SK-N-SH (cell line): ENCODE data around the gene PLEKHM3. TPM values are rescaled to one million over a fixed set of nuclear protein-coding genes. Genes with fewer than 3 reads are reported as not detected.

Experiments used
- CTCF ChIA-PET: fragments of 300-600, 350-600 bp; formaldehyde crosslinking; extraction: SDS; loops from one replicate; lab custom pipeline; 2021; lab: Yijun Ruan, JAX
- POLR2A ChIA-PET: fragments of 350-600 bp; sonication (Branson Sonifier 250); formaldehyde crosslinking; extraction: SDS; loops from one replicate; lab custom pipeline; 2020; ENCODE audit warnings: antibody characterized with exemption, inconsistent platforms; lab: Yijun Ruan, JAX
- DNase-seq: peaks from one replicate; pipeline ENCODE4 v3.0.0; 2012
- H2AFZ ChIP-seq: fragments of 200-600 bp; sonication (generic); 2 replicates; pipeline ENCODE4 v1.8.1; 2016; ENCODE audit warnings: antibody characterized with exemption, mild to moderate bottlenecking, low read depth
- H3F3A ChIP-seq: fragments of 200-600 bp; sonication (generic); replicated peaks from 2 replicates; pipeline ENCODE3; 2016; ENCODE audit warnings: antibody characterized with exemption, mild to moderate bottlenecking; ENCODE audit not compliant: insufficient read depth
- H3K27ac ChIP-seq, 2 experiments: fragments of 200-500 bp in 1 of 2; fragments of 200-600 bp in 1 of 2; sonication (Bioruptor generic) in 1 of 2; sonication (generic), shearing (Covaris generic) in 1 of 2; 2 replicates each; pipeline versions ENCODE4 v1.5.1 to v1.6.1; 2014 to 2016; ENCODE audit warnings: low read depth in 2 of 2, inconsistent platforms in 1 of 2, low read length in 1 of 2, mild to moderate bottlenecking in 1 of 2, mixed read lengths in 1 of 2
- H3K27me3 ChIP-seq: fragments of 200-600 bp; sonication (generic), shearing (Covaris generic); 2 replicates; pipeline ENCODE4 v1.6.1; 2016; ENCODE audit warnings: mixed run types; ENCODE audit not compliant: insufficient read depth
- H3K36me3 ChIP-seq, 2 experiments: fragments of 200-500 bp in 1 of 2; fragments of 200-600 bp in 1 of 2; sonication (Bioruptor generic) in 1 of 2; sonication (generic) in 1 of 2; replicated peaks in 1 of 2; 2 replicates each; pipeline versions ENCODE3 to v1.5.1; 2014 to 2016; ENCODE audit warnings: low read length in 1 of 2, mild to moderate bottlenecking in 1 of 2; ENCODE audit not compliant: insufficient read depth in 2 of 2, control insufficient read depth in 1 of 2
- H3K4me1 ChIP-seq, 2 experiments: fragments of 200-500 bp in 1 of 2; fragments of 200-600 bp in 1 of 2; sonication (Bioruptor generic) in 1 of 2; sonication (generic), shearing (Covaris generic) in 1 of 2; 2 replicates each; pipeline versions ENCODE4 v1.5.1 to v1.6.1; 2014 to 2016; ENCODE audit warnings: low read depth in 1 of 2, low read length in 1 of 2, mixed run types in 1 of 2; ENCODE audit not compliant: insufficient read depth in 2 of 2, control insufficient read depth in 1 of 2
- H3K4me2 ChIP-seq: fragments of 200-600 bp; sonication (generic), shearing (Covaris generic); 2 replicates; pipeline ENCODE4 v1.6.1; 2017; ENCODE audit warnings: mixed run types
- H3K4me3 ChIP-seq, 2 experiments: fragments of 200-500 bp in 1 of 2; fragments of 200-600 bp in 1 of 2; sonication (Bioruptor generic) in 1 of 2; sonication (generic), shearing (Covaris generic) in 1 of 2; 2 replicates each; pipeline versions ENCODE4 v1.5.1 to v1.8.1; 2014 to 2016; ENCODE audit warnings: low read depth in 2 of 2, inconsistent platforms in 1 of 2, low read length in 1 of 2, mild to moderate bottlenecking in 1 of 2, mixed read lengths in 1 of 2, moderate library complexity in 1 of 2
- H3K79me2 ChIP-seq: fragments of 200-600 bp; sonication (generic); 2 replicates; pipeline ENCODE4 v1.8.1; 2017; ENCODE audit warnings: mild to moderate bottlenecking; ENCODE audit not compliant: insufficient read depth
- H3K9ac ChIP-seq: fragments of 200-600 bp; sonication (generic); 2 replicates; pipeline ENCODE4 v1.6.1; 2017; ENCODE audit warnings: mixed run types
- H3K9me2 ChIP-seq: fragments of 200-600 bp; sonication (generic); 2 replicates; pipeline ENCODE4 v1.6.1; 2017; ENCODE audit warnings: mixed run types
- H3K9me3 ChIP-seq: fragments of 200-600 bp; sonication (generic); 2 replicates; pipeline ENCODE4 v1.6.1; 2017; ENCODE audit warnings: mixed run types, mild to moderate bottlenecking, moderate library complexity
- H4K20me1 ChIP-seq: fragments of 200-600 bp; sonication (generic); 2 replicates; pipeline ENCODE4 v1.6.1; 2017; ENCODE audit warnings: mild to moderate bottlenecking, mixed run types; ENCODE audit not compliant: insufficient read depth
- CHD2 ChIP-seq: fragments of 150-350 bp; IDR thresholded peaks from 2 replicates; pipeline ENCODE4 v1.6.1; 2018; ENCODE audit warnings: low read length; ENCODE audit not compliant: partially characterized antibody
- EP300 ChIP-seq, 2 experiments: IDR thresholded peaks; 2 replicates each; pipeline versions ENCODE4 v1.4.0 to v1.6.1; 2012; ENCODE audit warnings: borderline replicate concordance in 1 of 2, low read depth in 1 of 2, low read length in 1 of 2
- FOSL2 ChIP-seq: IDR thresholded peaks from 2 replicates; pipeline ENCODE4 v1.4.0; 2012; ENCODE audit warnings: low read depth, mild to moderate bottlenecking, moderate library complexity, borderline replicate concordance
- FOXM1 ChIP-seq: IDR thresholded peaks from 2 replicates; pipeline ENCODE4 v1.4.0; 2012; ENCODE audit warnings: low read depth, mild to moderate bottlenecking
- GATA2 ChIP-seq: sonication (generic); formaldehyde crosslinking; IDR thresholded peaks from 2 replicates; pipeline ENCODE4 v1.5.0; 2020; ENCODE audit warnings: mild to moderate bottlenecking, missing genetic modification reagents
- IRF3 ChIP-seq: fragments of 150-350 bp; IDR thresholded peaks from 2 replicates; pipeline ENCODE4 v1.6.1; 2016; ENCODE audit warnings: mild to moderate bottlenecking, low read depth, low read length
- MEF2A ChIP-seq: IDR thresholded peaks from 2 replicates; pipeline ENCODE4 v1.4.0; 2012; ENCODE audit warnings: low read depth, borderline replicate concordance
- MXI1 ChIP-seq: IDR thresholded peaks from 2 replicates; pipeline ENCODE4 v1.6.1; 2012; ENCODE audit warnings: mild to moderate bottlenecking, low read depth, low read length, improper control_type of control experiment
- NFIC ChIP-seq: IDR thresholded peaks from 2 replicates; pipeline ENCODE4 v1.4.0; 2012; ENCODE audit warnings: borderline replicate concordance
- POLR2AphosphoS5 ChIP-seq: IDR thresholded peaks from 2 replicates; pipeline ENCODE4 v1.6.1; 2012; ENCODE audit warnings: low read depth, low read length
- RCOR1 ChIP-seq: fragments of 150-350 bp; IDR thresholded peaks from 2 replicates; pipeline ENCODE4 v1.6.1; 2017; ENCODE audit warnings: antibody characterized with exemption, low read length
- REST ChIP-seq: IDR thresholded peaks from 2 replicates; pipeline ENCODE4 v1.6.1; 2012; ENCODE audit warnings: mild to moderate bottlenecking, low read depth, low read length, moderate library complexity
- RFX5 ChIP-seq: IDR thresholded peaks from 2 replicates; pipeline ENCODE4 v1.6.1; 2012; ENCODE audit warnings: mild to moderate bottlenecking, improper control_type of control experiment, low read length
- RXRA ChIP-seq: IDR thresholded peaks from 2 replicates; pipeline ENCODE4 v1.4.0; 2012; ENCODE audit warnings: low read depth, mild to moderate bottlenecking, borderline replicate concordance
- SIN3A ChIP-seq: IDR thresholded peaks from 2 replicates; pipeline ENCODE4 v1.6.1; 2012; ENCODE audit warnings: low read depth, mild to moderate bottlenecking, low read length, moderate library complexity, borderline replicate concordance
- SMC3 ChIP-seq: IDR thresholded peaks from 2 replicates; pipeline ENCODE4 v1.6.1; 2012; ENCODE audit warnings: low read depth, low read length, improper control_type of control experiment
- TAF1 ChIP-seq: IDR thresholded peaks from 2 replicates; pipeline ENCODE4 v1.6.1; 2012; ENCODE audit warnings: low read depth, mild to moderate bottlenecking, low read length, moderate library complexity, borderline replicate concordance
- TCF12 ChIP-seq: IDR thresholded peaks from 2 replicates; pipeline ENCODE4 v1.4.0; 2012
- USF1 ChIP-seq: IDR thresholded peaks from 2 replicates; pipeline ENCODE4 v1.4.0; 2012; ENCODE audit warnings: low read depth, borderline replicate concordance
- WGBS: methylation state at CpG from one replicate; pipeline ENCODE4 v1.1.6; 2017; ENCODE audit warnings: low lambda C conversion rate; 5-methylcytosine and 5-hydroxymethylcytosine counted together
- polyA plus RNA-seq, 3 experiments: library from polyadenylated mRNA; depleted of rRNA; stranded (reverse); fragments of >200 nt; gene quantifications; 2 replicates each; pipeline ENCODE4 v1.2.3, GENCODE V29; 2012
- TF ChIP-seq, protein P1 (sequence below): IDR thresholded peaks from 2 replicates; pipeline ENCODE4 v1.4.0; 2012; ENCODE audit warnings: low read depth
- TF ChIP-seq, protein P2 (sequence below): IDR thresholded peaks from 2 replicates; pipeline ENCODE4; 2012

PLEKHM3 gene
- polyA plus RNA-seq, 1 of the 3 experiments (the other 2 are of a cell fraction), result 1.9 TPM

GRCh38 chr2:208006337-208006736, 19.0 kb downstream of the PLEKHM3 start:
- ChIA-PET CTCF (interaction anchor here (1.0 to 4.2 kb wide), 5 partner anchors 19 to 260 kb away, joined by 3 to 13 read pairs (median 3); partner anchors contain the start of gene PLEKHM3), POLR2A (interaction anchor here (1.0 kb wide), 1 partner anchor 18 kb away, joined by 3 read pairs; no protein-coding TSS in a partner anchor)
- Histone ChIP-seq H3K27ac (no peak overlapping the region), H3K36me3 (no peaks in the 10 kb centered on the region), H3K9ac (no peak overlapping the region), H3K4me2 (no peak overlapping the region), H2AFZ (no peak overlapping the region), H3F3A (no peaks in the 10 kb centered on the region), H3K27me3 (no peaks in the 10 kb centered on the region), H3K79me2 (peaks cover 7% of the 10 kb centered on the region), H3K4me1 (no peaks in the 10 kb centered on the region; a peak in 1 of 4 replicates), H3K9me2 (no peaks in the 10 kb centered on the region), H3K4me3 (no peak overlapping the region), H3K9me3 (no peaks in the 10 kb centered on the region), H4K20me1 (no peaks in the 10 kb centered on the region)
- no peak for DNase-seq
- WGBS, result 86% methylated on average over 3 of the region's 3 CpGs
- TF ChIP-seq, protein P1, sequence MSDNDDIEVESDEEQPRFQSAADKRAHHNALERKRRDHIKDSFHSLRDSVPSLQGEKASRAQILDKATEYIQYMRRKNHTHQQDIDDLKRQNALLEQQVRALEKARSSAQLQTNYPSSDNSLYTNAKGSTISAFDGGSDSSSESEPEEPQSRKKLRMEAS, result no peak
- no peak for TF ChIP-seq RCOR1
- TF ChIP-seq MXI1, result no peak
- TF ChIP-seq SIN3A, result no peak
- no peak for TF ChIP-seq USF1
- TF ChIP-seq TAF1, result no peak
- no peak for TF ChIP-seq NFIC
- TF ChIP-seq REST, result no peak

DNA sequence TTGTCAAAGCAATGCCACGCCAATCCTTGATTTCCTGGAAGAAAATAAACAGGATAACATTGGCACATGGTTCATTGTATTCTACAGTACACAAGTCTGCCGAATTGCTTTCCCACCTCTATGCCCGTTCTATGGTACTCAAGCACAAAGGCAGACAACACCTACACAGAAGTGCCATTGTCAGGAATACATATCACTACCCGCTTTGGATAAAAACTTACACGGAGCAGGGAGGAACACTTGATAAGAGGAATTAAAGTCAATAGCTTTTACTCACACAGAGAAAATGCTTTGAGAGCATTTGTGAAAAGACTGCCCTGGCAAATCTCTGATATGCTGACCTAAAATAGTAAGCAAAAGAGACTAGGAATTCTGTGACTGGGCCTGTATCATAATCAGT, 23.4 kb downstream of the PLEKHM3 start:
- CTCF ChIA-PET, result no interaction called here
- TF ChIP-seq TCF12 (no peak), MXI1 (no peak), SMC3 (no peak), GATA2 (no peak), IRF3 (no peak), MEF2A (no peak), CHD2 (no peak), FOXM1 (no peak), TAF1 (no peak), RXRA (no peak), FOSL2 (no peak), POLR2AphosphoS5 (no peak), EP300 (IDR thresholded peaks at IDR 0.05; ENCODE audit: borderline replicate concordance in 1 of 2, low read depth in 1 of 2, low read length in 1 of 2) (no peak), RFX5 (no peak), NFIC (no peak)
- TF ChIP-seq, protein P2, sequence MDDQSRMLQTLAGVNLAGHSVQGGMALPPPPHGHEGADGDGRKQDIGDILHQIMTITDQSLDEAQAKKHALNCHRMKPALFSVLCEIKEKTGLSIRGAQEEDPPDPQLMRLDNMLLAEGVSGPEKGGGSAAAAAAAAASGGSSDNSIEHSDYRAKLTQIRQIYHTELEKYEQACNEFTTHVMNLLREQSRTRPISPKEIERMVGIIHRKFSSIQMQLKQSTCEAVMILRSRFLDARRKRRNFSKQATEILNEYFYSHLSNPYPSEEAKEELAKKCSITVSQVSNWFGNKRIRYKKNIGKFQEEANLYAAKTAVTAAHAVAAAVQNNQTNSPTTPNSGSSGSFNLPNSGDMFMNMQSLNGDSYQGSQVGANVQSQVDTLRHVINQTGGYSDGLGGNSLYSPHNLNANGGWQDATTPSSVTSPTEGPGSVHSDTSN, result no peak
- TF ChIP-seq, protein P1, result no peak

More for the DNA sequence above, 23.4 kb downstream of the PLEKHM3 start:
- H3K4me3 ChIP-seq, result no peak overlapping the region
- H3K27ac ChIP-seq, result no peak overlapping the region
- no peak for DNase-seq
- H2AFZ ChIP-seq, result no peak overlapping the region
- 83% methylated on average over 5 of the region's 5 CpGs for WGBS
- H3K27me3 ChIP-seq, result no peaks in the 10 kb centered on the region
- H3K79me2 ChIP-seq, result no peaks in the 10 kb centered on the region; the same call in 1 of the 2 replicates
- POLR2A ChIA-PET, result no interaction called here
- H4K20me1 ChIP-seq, result no peaks in the 10 kb centered on the region
- H3K9me2 ChIP-seq, result no peaks in the 10 kb centered on the region
- H3K4me1 ChIP-seq, result peaks cover 0 to 9% of the 10 kb centered on the region in 2 experiments; a peak in 1 of 4 replicates
- no peaks in the 10 kb centered on the region for H3K9me3 ChIP-seq
- H3K4me2 ChIP-seq, result no peak overlapping the region
- H3K9ac ChIP-seq, result no peak overlapping the region
- no peaks in the 10 kb centered on the region for H3F3A ChIP-seq
- H3K36me3 ChIP-seq, result peaks cover 0 to 5% of the 10 kb centered on the region in 2 experiments
